ENCODE results near the gene GPR162. TPM values are rescaled to one million over a fixed set of nuclear protein-coding genes. Genes with fewer than 3 reads are reported as not detected.
A peak's percentile ranks its signal among the peaks of the same experiment; 100 is the strongest.
"Not testable (repeated sequence)": the region's sequence is repeated elsewhere in the genome, so short reads cannot be mapped to it uniquely, and the experiment has no call there.

Gene GPR162
- total RNA-seq, 1 experiment from 2014 or later: not detected

DNA sequence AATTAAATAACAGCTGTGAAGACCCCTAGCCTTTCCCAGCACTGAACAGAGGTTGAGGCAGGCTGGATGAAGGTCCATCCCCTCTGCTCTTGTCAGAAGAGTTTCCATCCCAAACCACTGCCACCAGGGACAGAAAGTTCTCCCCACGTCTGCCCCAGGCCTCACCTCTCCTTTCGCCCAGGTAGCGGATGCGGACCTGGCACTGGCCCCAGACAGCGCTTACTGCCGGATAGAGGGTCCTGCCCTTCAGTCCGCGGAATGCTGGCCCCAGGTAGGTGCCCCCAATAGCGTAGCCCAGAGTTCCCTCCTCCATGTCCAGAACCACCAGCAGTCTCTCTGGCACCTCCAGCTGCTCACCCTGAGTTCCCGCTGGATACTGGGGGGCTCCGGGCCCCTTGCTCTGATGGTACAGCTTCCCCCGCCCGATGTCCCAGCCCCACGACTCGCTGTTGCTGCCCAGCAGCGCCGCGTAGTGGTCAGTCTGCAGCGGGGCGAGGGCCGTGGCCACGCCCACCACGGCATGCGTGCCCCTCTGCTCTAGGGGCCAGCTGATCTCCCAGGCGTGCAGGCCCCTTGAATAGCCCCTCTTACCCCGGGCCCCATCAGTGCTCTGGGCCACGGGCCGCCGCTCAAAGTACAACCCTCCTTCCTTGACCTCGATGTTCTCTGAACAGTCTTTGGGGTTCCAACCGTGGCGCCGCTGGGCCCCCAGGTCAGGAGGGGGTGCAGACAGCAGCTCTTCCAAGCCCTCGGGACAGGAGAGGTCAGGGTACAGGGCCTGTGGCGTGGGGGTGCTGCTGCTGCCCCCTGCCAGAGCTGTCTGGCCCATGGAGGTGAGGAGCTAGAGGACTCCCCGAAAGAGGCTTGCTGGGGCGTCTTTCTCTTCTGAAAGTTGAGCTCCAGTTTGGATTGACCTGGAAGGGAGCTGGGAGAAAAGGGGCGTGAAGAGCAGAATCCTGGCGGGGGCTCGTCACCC is 50.7 kb downstream of the GPR162 start:
- H3K4me2 ChIP-seq (ENCODE audit: low read length): peak overlapping the region; percentile 98
- H3K79me2 ChIP-seq (ENCODE audit: low read length): peaks cover 32% of the 10 kb centered on the region
- TF ChIP-seq EZH2phosphoT487 (IDR thresholded peaks at IDR 0.05; ENCODE audit: borderline replicate concordance, low read length) (no peak), EZH2 (IDR thresholded peaks at IDR 0.05; ENCODE audit: low read length, unreplicated experiment) (no peak)
- TF ChIP-seq, protein P1, sequence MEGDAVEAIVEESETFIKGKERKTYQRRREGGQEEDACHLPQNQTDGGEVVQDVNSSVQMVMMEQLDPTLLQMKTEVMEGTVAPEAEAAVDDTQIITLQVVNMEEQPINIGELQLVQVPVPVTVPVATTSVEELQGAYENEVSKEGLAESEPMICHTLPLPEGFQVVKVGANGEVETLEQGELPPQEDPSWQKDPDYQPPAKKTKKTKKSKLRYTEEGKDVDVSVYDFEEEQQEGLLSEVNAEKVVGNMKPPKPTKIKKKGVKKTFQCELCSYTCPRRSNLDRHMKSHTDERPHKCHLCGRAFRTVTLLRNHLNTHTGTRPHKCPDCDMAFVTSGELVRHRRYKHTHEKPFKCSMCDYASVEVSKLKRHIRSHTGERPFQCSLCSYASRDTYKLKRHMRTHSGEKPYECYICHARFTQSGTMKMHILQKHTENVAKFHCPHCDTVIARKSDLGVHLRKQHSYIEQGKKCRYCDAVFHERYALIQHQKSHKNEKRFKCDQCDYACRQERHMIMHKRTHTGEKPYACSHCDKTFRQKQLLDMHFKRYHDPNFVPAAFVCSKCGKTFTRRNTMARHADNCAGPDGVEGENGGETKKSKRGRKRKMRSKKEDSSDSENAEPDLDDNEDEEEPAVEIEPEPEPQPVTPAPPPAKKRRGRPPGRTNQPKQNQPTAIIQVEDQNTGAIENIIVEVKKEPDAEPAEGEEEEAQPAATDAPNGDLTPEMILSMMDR (conservative IDR thresholded peaks at IDR 0.05; ENCODE audit: low read depth, low read length): peak; percentile 78
- BruUV-seq (replicated peaks): TSS peak; percentile 71
- intact Hi-C loops (cut with micrococcal nuclease): loop anchor here (1.0 kb wide), 1 partner anchor 19 kb away; no protein-coding TSS in a partner anchor
- ATAC-seq: peak; percentile 45
- no peak overlapping the region for H2AFZ ChIP-seq (ENCODE audit: low read length)
- H3K27me3 ChIP-seq (ENCODE audit: low read length): no peaks in the 10 kb centered on the region
- H3K4me1 ChIP-seq (ENCODE audit: insufficient read depth, low read length): peaks cover 31% of the 10 kb centered on the region
- peaks cover 23% of the 10 kb centered on the region for H4K20me1 ChIP-seq (ENCODE audit: low read length)
- no peaks in the 10 kb centered on the region for H3K9me2 ChIP-seq (replicated peaks; ENCODE audit: low read length)
- ChIA-PET CTCF (interaction anchor here (0.5 to 1.9 kb wide), 7 partner anchors 11 to 207 kb away, joined by 3 to 12 read pairs (median 5); partner anchors contain the start of genes C12orf57, RNU7-1 and USP5), POLR2A (ENCODE audit: unreplicated experiment) (interaction anchor here (0.5 to 1.1 kb wide), 6 partner anchors 10 to 338 kb away, joined by 3 to 22 read pairs (median 7); partner anchors contain the start of gene GAPDH)
- H3K9me3 ChIP-seq (ENCODE audit: low read length): no peaks in the 10 kb centered on the region
- peak; percentile 82 for DNase-seq
- H3K4me3 ChIP-seq (ENCODE audit: low read length): peak overlapping the region; percentile 78
- peaks cover 23% of the 10 kb centered on the region for H3K36me3 ChIP-seq (ENCODE audit: low read depth, low read length)
- H3K9ac ChIP-seq (ENCODE audit: low read length): peak overlapping the region; percentile 74
- H3F3A ChIP-seq (ENCODE audit: low read length, unreplicated experiment): peaks cover 3% of the 10 kb centered on the region
- 0 out of 2 replicates have a peak overlapping the region, but pooled peaks have one; percentile 28 for H3K27ac ChIP-seq (ENCODE audit: low read length)

GRCh38 chr12:6873094-6874014 is 51.7 kb downstream of the GPR162 start, which contains the start of gene SPSB2:
SPSB2 (minus strand) TSS chr12:6873303; CDS start chr12:6872901, 402 bp downstream.
- no peak for TF ChIP-seq EZH2phosphoT487 (IDR thresholded peaks at IDR 0.05; ENCODE audit: borderline replicate concordance, low read length)
- no peak for TF ChIP-seq EZH2 (IDR thresholded peaks at IDR 0.05; ENCODE audit: low read length, unreplicated experiment)
- TF ChIP-seq, protein P1 (conservative IDR thresholded peaks at IDR 0.05; ENCODE audit: low read depth, low read length): no peak
- Histone ChIP-seq H3K4me1 (ENCODE audit: insufficient read depth, low read length) (peaks cover 31% of the 10 kb centered on the region), H3K9ac (ENCODE audit: low read length) (peak within 1 kb of the TSS; percentile 74), H3K79me2 (ENCODE audit: low read length) (peaks cover 22% of the 10 kb centered on the region), H3K4me3 (ENCODE audit: low read length) (peak within 1 kb of the TSS; percentile 78), H3K9me3 (ENCODE audit: low read length) (no peaks in the 10 kb centered on the region), H3K27ac (ENCODE audit: low read length) (peak within 1 kb of the TSS; percentile 28; the same call in 1 of the 2 replicates), H4K20me1 (ENCODE audit: low read length) (peaks cover 19% of the 10 kb centered on the region), H2AFZ (ENCODE audit: low read length) (peak within 1 kb of the TSS; percentile 51), H3K9me2 (replicated peaks; ENCODE audit: low read length) (no peaks in the 10 kb centered on the region), H3F3A (ENCODE audit: low read length, unreplicated experiment) (peaks cover 3% of the 10 kb centered on the region), H3K4me2 (ENCODE audit: low read length) (peak within 1 kb of the TSS; percentile 98), H3K36me3 (ENCODE audit: low read depth, low read length) (peaks cover 20% of the 10 kb centered on the region), H3K27me3 (ENCODE audit: low read length) (no peaks in the 10 kb centered on the region)
- ATAC-seq (peak; percentile 68), DNase-seq (peak; percentile 94)
- intact Hi-C loops (cut with micrococcal nuclease): loop anchor here (1.0 kb wide), 1 partner anchor 18 kb away; no protein-coding TSS in a partner anchor
- CTCF ChIA-PET: interaction anchor here (0.5 to 1.9 kb wide), 5 partner anchors 18 to 206 kb away, joined by 3 to 12 read pairs (median 5); partner anchors contain the start of genes C12orf57, RNU7-1 and USP5
- POLR2A ChIA-PET (ENCODE audit: unreplicated experiment): interaction anchor here (0.5 to 1.1 kb wide), 3 partner anchors 9 to 339 kb away, joined by 4 to 22 read pairs (median 10); partner anchors contain the start of gene GAPDH
- no TSS peak for BruUV-seq (replicated peaks)

GRCh38 chr12:6874015-6874368 is 52.4 kb downstream of the GPR162 start:
- intact Hi-C loops (cut with micrococcal nuclease); DNase-seq; CTCF ChIA-PET; H3K9me3 ChIP-seq (ENCODE audit: low read length); H3K27me3 ChIP-seq (ENCODE audit: low read length); BruUV-seq (replicated peaks); ATAC-seq; H3K9me2 ChIP-seq (replicated peaks; ENCODE audit: low read length); H3K9ac ChIP-seq (ENCODE audit: low read length); H3F3A ChIP-seq (ENCODE audit: low read length, unreplicated experiment); POLR2A ChIA-PET (ENCODE audit: unreplicated experiment): not testable (repeated sequence)
- Histone ChIP-seq H3K79me2 (ENCODE audit: low read length) (peaks cover 16% of the 10 kb centered on the region), H3K4me2 (ENCODE audit: low read length) (peak overlapping the region; percentile 98), H4K20me1 (ENCODE audit: low read length) (peaks cover 13% of the 10 kb centered on the region), H3K27ac (ENCODE audit: low read length) (peak overlapping the region; percentile 1; the same call in 1 of the 2 replicates), H3K36me3 (ENCODE audit: low read depth, low read length) (peaks cover 18% of the 10 kb centered on the region), H3K4me3 (ENCODE audit: low read length) (peak overlapping the region; percentile 78), H2AFZ (ENCODE audit: low read length) (peak overlapping the region; percentile 51; the same call in 1 of the 2 replicates), H3K4me1 (ENCODE audit: insufficient read depth, low read length) (peaks cover 27% of the 10 kb centered on the region)

Data from PC-3 (cell line).